HG02571 (cell line): ENCODE measurements around the gene ECM1.

Source experiments
- ATAC-seq: cut with Tn5 transposase; IDR thresholded peaks from one replicate; pipeline ENCODE4 v1.9.1; 2021; ENCODE audit warnings: mild to moderate bottlenecking, moderate library complexity; ENCODE audit not compliant: unreplicated experiment

ECM1 gene

DNA sequence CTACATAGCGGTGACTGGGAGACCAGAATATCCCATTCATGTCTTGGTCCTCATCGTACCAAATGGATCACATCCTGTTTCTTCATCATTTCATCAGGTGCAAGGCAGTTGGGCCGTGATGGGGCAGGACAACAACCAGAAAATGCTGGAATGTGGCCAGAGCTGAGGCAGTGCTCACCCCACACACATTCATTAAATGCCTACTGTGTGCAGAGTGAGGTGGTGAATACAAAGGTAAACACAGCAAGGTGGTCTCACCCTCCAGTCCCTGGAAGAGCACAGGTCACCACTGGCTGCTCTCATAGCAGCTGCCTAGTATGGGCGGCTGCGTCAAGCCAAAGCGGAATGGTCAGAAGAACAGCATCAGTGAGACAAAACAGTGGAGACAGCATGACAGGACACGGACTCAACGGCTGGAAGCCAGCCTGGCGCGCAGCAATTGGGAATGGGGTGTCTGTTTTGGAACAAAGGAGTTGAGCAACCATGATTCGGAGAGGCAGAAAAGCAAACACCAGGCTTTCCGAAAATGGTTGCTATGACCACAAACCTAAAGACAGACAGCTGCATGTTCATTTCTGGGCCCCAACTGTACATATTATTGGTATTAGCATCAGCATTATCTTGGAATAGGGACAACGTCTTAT is 35.7 kb downstream of the ECM1 start:
- no peak for ATAC-seq

DNA sequence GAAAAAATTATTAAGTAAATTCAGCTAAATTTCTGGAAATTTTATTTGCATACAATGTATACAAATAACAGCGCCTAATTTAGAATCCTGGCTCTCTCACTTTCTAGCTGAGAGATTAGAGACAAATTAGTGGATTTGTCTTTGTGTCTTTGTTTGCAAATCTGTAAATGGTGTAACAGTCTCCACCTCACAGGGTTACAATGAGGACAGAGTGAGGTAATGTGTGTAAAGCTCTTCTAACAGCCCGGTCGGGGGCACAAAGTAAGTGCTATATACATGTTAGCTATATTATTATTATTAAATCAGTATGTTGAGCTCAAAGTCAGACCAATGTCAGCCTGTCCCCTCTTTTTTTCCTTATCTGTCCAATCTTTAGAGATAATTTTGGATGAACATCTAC is 36.3 kb downstream of the ECM1 start:
- ATAC-seq = no peak

DNA sequence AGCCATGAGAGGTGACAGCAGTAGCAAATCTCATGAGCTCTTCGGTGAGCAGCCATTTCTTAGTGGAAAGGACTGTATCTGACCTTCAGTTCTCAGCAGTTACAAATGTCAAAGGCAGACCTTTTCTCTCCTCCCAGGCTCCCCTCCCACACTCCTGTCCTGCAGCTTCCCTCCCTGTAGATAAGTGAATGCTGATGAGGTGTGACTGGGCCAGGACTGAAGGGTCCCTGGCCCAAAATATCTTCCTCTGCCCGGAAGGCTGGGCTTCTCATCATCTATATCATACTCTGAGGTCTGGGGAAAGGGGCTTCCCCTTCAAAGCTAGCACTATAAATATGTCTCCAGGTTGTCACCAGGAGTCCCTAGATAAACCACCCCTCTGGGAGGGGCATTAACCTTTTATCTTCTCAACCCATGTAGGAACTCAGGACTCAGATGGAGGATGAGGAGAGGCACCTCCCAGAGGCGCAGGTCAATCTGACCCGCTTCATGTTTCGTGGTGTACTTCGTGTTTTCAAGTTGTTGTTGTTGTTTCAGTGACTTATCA is 37.6 kb downstream of the ECM1 start:
- no peak for ATAC-seq

DNA sequence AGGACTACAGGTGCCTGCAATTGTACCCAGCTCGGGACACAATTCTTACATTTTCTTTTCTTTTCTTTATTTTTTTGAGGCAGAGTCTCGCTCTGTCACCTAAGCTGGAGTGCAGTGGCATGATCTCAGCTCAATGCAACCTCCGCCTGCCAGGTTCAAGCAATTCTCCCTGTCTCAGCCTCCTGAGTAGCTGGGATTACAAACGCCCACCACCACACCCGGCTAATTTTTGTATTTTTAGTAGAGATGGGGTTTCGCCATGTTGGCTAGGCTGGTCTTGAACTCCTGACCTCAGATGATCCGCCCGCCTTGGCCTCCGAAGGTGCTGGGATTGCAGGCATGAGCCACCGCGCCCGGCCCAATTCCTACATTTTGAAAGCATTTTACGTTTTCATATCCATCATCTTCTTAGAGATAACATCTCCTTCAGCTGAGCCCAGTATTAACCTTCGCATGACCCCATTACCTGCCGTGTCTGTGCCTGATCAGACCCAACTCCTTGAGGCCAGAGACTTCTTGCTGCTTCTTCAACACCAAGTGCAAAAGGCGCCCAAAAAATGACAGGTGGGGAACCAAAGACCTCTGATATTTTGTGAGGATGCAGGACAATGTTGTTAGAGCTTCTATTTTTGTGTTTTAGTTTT is 38.5 kb downstream of the ECM1 start:
- ATAC-seq = no peak

DNA sequence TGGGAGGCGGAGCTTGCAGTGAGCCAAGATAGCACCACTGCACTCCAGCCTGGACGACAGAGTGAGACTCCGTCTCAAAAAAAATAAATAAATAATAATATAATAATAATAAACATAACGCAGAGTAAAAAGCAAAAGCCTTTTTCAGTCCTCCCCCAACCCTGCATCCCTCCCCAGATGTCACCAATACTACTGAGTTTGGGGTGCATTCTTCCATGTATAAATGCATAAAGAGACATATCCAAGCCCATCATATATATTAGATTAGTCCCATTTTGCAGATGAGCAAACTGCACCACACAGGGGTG is 40.4 kb downstream of the ECM1 start:
- ATAC-seq = no peak

DNA sequence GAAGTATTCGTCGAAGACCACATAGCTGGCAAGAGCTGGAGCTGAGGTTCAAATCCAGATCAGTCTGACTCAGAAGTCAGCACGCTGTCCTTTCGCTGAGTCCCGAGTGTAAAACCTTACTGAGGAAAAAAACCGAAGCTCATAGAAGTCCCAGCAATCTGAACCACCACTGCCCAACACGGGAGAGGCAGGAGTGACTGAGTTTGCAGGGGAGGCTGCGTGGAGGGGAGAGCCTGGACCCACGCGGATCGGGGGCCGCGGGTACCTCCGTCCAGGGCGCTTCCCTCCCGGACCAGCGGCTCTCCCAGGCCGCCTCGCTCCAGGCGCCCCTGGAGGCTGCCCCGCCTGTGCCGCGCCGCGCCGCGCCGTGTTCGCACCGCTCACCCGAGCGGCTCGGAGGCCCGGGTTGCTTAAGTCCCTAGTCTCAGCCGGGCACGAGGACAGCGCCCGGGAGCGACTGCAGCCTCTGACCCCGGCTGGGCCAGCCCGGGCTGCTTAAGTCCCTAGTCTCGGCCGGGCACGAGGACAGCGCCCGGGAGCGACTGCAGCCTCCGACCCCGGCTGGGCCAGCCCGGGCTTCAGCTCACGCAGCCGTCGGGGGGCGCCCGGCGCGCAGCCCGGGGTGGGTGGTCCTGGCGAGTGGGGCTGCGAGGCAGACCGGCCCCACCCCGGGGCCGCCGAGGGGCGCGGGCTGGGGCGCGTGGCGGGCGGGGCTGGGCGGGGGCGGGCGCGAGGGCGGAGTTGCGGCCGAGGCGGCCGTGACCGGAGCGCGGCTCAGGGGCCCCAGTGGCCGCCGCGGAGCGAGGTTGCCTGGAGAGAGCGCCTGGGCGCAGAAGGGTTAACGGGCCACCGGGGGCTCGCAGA is 41.0 kb downstream of the ECM1 start, which contains the start of gene ADAMTSL4:
Gene ADAMTSL4, plus strand, starts transcription at position 777 of the 864 bp plus-strand sequence. CDS start 2,881 bp downstream, outside the sequence.
- no peak for ATAC-seq

DNA sequence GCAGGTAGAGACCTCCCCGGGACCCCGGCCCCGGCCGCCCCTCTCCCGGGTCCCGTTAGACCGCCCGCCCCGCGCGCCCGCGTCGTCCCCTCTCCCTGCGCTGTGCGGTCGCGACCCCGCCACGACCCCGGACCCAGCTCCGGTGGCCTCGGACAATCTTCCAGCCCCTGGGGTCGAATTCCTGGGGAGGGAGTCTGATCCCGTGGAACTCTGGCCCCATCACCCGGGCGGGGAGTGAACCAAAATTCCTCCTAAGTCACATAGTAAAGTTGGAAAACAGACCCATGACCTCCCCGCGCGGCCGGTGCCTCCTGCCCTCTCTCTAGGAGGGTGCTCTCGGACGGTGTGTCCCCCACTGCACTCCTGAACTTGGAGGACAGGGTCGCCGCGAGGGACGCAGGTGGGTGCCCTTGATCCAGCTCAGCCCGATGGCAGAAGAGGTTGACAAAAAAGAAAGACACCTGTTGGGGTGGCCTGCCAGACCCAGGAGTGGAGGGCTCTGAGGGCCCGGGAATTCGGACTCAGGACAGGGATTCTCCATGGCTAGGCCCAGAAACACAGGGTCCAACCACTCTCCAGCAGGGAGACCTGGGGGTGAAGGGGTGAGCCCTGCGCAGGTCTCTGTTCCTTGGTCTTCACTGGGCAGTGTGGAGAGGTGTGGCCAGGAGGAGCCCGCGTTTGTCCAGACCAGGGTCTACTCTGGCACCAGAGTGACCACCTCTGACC is 41.8 kb downstream of the ECM1 start:
- ATAC-seq = no peak

DNA sequence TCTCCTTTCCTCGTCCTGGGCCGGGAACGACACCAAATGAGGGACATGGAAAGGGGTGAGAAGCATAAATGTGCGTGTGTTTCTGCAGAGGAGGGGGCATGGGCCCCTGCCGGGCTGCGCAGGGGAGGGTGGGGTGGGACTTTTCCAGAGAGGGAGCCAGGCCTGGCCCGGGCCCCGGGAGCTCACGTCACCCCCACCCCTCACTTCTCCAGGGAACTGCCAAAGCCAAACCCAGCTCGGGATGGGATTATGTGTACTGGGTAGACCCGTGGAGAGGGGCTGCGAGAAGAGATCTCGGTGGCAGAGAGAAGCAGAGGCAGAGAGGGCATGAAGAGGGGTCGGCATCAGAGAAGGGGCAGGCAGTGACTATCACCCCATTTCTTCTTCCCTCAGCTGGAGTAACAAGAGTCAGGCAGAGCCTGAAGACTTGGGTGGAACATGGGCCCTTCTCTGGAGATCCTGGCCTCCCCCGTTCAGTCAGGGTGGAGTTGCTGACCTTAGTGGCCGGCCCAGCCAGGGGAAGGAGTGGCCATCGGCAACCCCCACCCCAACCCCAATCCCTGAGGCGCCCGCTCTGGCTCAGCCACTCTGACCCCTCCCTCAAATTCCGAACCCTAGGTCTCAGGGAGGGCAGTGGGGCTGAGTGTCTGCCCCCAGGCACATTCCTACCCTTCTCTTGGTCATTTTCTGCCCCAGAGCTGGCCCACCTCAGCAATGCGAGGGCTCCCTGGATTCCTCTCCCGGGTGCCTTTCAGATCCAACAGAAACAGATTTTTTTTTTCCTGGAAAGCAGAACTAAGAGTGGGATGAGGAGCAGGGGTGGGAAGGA is 42.5 kb downstream of the ECM1 start:
- no peak for ATAC-seq

DNA sequence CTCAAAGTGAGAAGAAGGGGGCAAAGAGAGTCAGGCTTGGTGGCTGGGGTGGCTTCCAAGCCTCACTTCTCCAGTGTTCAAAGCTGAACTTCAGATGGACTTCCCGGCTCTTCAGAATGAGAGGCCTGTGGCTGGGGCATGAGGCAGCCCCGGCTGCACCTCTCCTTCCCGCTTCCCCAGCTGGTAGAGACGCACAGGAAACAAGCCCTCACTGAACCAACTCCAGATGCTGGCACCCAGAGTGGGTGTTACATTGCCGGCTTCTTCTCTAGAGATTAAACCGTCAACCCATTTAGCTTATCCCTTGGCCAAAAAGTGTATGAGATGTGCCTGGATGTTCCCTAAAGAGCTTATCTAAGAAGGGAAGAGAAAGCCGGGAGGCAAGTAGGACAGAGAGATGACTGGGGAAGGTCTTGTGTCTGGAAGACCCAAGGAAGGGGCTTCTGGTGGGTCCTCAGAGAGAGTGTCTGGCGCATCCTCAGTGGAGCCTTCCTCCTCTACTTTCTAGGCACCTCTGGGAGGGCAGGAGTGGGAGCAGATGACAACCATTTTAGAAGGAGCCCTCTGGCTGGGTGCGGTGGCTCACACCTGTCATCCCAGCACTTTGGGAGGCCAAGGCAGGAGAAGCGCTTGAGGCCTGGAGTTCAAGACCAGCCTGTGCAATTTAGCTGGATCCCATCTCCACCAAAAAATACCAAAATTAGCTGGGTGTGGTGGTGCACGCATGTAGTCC is 43.3 kb downstream of the ECM1 start:
- ATAC-seq = no peak

DNA sequence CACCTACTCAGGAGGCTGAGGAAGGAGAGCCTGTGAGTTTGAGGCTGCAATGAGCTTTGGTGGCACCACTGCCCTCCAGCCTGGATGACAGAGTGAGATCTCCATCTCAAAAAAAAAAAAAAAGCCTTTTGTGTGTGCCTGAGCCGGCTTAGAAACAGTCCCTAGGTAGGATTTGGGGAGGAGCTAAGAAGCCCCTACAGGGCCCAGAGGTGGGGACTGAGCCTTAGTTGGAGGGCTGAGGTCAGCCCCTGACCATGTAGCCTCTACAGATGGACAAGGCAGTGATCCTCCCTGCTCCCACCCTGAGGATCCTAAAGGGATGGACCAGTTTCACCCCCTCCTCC is 43.8 kb downstream of the ECM1 start:
- no peak for ATAC-seq

DNA sequence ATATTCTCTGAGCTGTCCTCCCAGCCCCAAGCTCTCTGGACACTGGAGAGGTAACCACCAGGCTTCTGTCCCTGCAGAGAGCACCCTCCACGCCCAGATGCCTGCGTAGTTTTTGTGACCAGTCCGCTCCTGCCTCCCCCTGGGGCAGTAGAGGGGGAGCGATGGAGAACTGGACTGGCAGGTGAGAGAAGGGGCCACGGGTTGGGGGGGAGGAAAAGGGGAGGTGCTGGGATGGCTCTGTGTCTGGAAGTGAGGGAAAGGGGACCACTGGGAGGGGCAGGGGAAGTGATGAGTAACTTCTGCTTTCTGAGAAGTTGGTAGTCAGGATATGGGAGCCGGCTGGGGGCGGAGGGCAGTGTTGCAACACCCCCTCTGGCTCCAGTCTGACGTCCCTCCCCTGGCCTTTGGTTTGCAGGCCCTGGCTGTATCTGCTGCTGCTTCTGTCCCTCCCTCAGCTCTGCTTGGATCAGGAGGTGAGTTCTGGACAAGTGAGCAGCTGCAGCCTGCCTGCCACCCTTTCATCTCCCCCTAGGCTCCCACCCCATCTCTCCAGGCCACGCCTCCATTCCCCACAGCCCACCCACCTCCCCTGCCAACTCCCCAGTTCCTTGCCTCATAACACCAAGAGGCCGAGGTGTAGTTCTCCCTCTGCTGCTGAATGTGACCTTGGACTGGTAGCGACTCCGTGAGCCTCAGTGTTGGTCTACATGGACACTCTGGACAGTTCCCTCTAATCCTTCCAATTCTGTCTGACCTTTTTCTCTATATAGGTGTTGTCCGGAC is 44.4 kb downstream of the ECM1 start:
- no peak for ATAC-seq

DNA sequence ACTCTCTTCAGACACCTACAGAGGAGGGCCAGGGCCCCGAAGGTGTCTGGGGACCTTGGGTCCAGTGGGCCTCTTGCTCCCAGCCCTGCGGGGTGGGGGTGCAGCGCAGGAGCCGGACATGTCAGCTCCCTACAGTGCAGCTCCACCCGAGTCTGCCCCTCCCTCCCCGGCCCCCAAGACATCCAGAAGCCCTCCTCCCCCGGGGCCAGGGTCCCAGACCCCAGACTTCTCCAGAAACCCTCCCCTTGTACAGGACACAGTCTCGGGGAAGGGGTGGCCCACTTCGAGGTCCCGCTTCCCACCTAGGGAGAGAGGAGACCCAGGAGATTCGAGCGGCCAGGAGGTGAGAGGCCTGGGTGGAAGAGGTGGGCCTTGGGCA is 45.0 kb downstream of the ECM1 start:
- no peak for ATAC-seq

DNA sequence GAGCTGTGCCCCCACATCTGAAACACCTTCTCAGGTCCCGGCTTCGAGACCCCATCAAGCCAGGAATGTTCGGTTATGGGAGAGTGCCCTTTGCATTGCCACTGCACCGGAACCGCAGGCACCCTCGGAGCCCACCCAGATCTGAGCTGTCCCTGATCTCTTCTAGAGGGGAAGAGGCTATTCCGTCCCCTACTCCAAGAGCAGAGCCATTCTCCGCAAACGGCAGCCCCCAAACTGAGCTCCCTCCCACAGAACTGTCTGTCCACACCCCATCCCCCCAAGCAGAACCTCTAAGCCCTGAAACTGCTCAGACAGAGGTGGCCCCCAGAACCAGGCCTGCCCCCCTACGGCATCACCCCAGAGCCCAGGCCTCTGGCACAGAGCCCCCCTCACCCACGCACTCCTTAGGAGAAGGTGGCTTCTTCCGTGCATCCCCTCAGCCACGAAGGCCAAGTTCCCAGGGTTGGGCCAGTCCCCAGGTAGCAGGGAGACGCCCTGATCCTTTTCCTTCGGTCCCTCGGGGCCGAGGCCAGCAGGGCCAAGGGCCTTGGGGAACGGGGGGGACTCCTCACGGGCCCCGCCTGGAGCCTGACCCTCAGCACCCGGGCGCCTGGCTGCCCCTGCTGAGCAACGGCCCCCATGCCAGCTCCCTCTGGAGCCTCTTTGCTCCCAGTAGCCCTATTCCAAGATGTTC is 45.6 kb downstream of the ECM1 start:
- ATAC-seq = no peak

DNA sequence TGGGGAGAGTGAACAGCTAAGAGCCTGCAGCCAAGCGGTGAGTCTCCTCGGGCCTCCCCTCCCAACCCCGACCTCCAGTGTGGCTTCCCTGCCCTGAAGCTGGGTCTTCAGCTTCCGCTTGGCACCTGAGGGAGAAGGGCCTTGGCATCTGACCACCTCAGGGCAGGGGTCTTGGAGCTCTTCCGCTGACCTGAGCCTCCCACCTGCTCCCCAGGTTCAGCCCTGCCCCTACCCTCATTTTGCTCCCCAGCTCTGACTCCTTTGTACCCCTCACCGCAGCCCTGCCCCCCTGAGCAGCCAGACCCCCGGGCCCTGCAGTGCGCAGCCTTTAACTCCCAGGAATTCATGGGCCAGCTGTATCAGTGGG is 46.2 kb downstream of the ECM1 start:
- ATAC-seq = no peak

DNA sequence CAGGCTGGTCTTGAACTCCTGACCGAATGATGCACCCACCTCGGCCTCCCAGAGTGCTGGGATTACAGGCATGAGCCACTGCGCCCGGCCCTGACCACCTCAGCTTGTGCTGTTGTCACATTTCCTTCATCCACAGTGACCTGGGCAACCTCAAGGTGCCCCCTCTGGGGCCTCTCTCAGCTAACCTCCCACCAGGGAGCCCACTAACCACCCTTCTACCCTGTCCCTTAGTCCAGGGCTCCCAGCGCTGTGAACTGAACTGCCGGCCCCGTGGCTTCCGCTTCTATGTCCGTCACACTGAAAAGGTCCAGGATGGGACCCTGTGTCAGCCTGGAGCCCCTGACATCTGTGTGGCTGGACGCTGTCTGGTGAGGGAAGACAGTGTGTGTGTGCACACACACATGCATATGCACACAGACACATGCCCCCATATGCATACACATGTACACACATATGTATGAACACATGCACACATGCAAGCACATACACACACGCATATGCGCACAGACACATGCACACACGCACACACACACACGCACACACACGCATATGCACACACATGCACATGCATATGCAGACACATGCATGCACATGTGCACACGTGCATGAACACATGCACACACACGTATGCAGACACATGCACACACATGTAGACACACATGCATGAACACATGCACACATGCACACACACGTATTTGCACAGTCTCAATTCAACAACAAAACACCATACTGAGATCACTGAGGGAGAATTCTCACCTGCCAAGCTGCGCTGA is 47.5 kb downstream of the ECM1 start:
- ATAC-seq = no peak

DNA sequence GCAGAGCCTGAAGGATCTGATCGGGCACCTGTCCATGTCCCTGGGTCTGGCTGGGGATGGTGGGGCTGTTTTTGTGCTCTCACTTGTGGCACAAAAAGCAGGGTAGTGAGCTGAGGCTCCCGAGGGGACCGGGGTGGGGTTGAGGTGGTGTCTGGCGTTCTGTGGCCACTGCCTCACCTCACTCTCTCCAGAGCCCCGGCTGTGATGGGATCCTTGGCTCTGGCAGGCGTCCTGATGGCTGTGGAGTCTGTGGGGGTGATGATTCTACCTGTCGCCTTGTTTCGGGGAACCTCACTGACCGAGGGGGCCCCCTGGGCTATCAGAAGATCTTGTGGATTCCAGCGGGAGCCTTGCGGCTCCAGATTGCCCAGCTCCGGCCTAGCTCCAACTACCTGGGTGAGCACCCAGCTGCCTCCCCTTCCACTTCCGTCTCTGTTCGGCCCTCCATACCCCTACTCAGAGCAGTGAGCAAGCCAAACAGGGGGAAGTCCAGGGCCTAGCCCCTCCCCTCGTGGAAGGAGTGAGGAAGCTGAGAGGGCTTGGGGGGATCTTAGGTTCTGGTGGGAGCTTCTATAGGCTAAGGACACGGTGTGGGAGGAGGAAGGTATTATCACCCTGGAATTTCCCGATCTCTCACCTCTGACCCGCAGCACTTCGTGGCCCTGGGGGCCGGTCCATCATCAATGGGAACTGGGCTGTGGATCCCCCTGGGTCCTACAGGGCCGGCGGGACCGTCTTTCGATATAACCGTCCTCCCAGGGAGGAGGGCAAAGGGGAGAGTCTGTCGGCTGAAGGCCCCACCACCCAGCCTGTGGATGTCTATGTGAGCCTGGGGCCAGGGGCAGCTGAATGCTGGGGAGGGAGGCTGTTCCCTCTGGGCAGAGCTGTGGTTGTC is 48.3 kb downstream of the ECM1 start:
- ATAC-seq = no peak
